ENCODE results near the gene FNDC7.
A peak's percentile ranks its signal among the peaks of the same experiment; 100 is the strongest.

The FNDC7 gene

DNA sequence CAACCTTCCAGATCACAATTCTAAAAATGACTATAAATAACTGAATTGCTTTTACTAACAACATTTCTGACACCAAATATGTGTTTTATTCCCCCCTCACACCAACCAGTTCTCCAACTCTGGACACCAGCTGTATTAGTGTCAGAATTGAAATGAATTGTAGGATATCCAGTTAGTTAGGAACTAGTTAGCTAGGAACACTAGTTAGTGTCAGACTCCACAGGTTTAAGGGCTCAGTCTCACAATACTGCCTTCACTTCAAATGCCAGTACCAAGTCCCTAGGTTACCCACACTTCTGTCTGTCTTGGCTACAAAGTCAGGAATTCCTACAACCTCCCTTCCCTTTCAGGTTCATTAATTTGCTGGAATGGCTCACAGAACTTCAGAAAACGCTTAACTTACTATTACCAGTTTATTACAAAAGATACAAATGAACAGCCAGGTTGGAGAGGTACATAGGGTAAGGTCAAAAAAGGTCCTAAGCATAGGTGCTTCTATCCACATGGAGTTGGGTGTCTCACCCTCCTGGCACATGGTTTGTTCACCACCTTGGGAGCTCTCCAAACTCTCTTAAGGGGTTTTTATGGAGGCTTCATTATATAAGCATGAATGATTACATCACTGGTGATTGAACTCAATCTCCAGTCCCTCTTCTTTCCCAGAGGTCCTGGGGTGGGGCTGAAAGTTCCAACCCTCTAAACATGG is 37.9 kb downstream of the FNDC7 start (continued):
- 0 out of 2 replicates have a peak, but pooled peaks have one; percentile 20 for TF ChIP-seq ZBTB21 (tag by site-specific recombination; IDR thresholded peaks at IDR 0.05)
- TF ChIP-seq, protein P1, sequence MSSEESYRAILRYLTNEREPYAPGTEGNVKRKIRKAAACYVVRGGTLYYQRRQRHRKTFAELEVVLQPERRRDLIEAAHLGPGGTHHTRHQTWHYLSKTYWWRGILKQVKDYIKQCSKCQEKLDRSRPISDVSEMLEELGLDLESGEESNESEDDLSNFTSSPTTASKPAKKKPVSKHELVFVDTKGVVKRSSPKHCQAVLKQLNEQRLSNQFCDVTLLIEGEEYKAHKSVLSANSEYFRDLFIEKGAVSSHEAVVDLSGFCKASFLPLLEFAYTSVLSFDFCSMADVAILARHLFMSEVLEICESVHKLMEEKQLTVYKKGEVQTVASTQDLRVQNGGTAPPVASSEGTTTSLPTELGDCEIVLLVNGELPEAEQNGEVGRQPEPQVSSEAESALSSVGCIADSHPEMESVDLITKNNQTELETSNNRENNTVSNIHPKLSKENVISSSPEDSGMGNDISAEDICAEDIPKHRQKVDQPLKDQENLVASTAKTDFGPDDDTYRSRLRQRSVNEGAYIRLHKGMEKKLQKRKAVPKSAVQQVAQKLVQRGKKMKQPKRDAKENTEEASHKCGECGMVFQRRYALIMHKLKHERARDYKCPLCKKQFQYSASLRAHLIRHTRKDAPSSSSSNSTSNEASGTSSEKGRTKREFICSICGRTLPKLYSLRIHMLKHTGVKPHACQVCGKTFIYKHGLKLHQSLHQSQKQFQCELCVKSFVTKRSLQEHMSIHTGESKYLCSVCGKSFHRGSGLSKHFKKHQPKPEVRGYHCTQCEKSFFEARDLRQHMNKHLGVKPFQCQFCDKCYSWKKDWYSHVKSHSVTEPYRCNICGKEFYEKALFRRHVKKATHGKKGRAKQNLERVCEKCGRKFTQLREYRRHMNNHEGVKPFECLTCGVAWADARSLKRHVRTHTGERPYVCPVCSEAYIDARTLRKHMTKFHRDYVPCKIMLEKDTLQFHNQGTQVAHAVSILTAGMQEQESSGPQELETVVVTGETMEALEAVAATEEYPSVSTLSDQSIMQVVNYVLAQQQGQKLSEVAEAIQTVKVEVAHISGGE (tag by site-specific recombination; conservative IDR thresholded peaks at IDR 0.05; ENCODE audit: low read depth), result no peak
- no peak for TF ChIP-seq ZNF76 (tag by site-specific recombination; IDR thresholded peaks at IDR 0.05; ENCODE audit: borderline replicate concordance, low read depth)
- no peak for TF ChIP-seq ZNF585B (tag by site-specific recombination; IDR thresholded peaks at IDR 0.05)
- TF ChIP-seq, protein P2, sequence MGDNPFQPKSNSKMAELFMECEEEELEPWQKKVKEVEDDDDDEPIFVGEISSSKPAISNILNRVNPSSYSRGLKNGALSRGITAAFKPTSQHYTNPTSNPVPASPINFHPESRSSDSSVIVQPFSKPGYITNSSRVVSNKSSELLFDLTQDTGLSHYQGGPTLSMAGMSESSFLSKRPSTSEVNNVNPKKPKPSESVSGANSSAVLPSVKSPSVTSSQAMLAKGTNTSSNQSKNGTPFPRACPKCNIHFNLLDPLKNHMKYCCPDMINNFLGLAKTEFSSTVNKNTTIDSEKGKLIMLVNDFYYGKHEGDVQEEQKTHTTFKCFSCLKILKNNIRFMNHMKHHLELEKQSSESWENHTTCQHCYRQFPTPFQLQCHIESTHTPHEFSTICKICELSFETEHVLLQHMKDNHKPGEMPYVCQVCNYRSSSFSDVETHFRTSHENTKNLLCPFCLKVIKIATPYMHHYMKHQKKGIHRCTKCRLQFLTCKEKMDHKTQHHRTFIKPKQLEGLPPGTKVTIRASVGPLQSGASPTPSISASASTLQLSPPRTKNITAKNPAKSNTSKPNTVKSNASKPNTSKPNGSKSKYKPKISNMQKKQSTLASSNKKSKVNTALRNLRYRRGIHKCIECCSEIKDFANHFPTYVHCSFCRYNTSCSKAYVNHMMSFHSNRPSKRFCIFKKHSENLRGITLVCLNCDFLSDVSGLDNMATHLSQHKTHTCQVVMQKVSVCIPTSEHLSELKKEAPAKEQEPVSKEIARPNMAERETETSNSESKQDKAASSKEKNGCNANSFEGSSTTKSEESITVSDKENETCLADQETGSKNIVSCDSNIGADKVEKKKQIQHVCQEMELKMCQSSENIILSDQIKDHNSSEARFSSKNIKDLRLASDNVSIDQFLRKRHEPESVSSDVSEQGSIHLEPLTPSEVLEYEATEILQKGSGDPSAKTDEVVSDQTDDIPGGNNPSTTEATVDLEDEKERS (tag by site-specific recombination; IDR thresholded peaks at IDR 0.05), result no peak
- TF ChIP-seq ZNF629 (tag by site-specific recombination; IDR thresholded peaks at IDR 0.05), result peak; percentile 38; the same call in 1 of the 2 replicates
- TF ChIP-seq ZNF707 (tag by site-specific recombination; IDR thresholded peaks at IDR 0.05), result no peak
- no peak for TF ChIP-seq ZNF792 (tag by site-specific recombination; IDR thresholded peaks at IDR 0.05)
- no peak for TF ChIP-seq ZBTB20 (tag by site-specific recombination; IDR thresholded peaks at IDR 0.05)
- TF ChIP-seq ZNF239 (tag by site-specific recombination; IDR thresholded peaks at IDR 0.05), result no peak
- TF ChIP-seq ZNF184 (tag by site-specific recombination; IDR thresholded peaks at IDR 0.05), result 0 out of 2 replicates have a peak, but pooled peaks have one; percentile 10
- no peak for TF ChIP-seq ZNF19 (tag by site-specific recombination; IDR thresholded peaks at IDR 0.05; ENCODE audit: low read depth)
- TF ChIP-seq, protein P3, sequence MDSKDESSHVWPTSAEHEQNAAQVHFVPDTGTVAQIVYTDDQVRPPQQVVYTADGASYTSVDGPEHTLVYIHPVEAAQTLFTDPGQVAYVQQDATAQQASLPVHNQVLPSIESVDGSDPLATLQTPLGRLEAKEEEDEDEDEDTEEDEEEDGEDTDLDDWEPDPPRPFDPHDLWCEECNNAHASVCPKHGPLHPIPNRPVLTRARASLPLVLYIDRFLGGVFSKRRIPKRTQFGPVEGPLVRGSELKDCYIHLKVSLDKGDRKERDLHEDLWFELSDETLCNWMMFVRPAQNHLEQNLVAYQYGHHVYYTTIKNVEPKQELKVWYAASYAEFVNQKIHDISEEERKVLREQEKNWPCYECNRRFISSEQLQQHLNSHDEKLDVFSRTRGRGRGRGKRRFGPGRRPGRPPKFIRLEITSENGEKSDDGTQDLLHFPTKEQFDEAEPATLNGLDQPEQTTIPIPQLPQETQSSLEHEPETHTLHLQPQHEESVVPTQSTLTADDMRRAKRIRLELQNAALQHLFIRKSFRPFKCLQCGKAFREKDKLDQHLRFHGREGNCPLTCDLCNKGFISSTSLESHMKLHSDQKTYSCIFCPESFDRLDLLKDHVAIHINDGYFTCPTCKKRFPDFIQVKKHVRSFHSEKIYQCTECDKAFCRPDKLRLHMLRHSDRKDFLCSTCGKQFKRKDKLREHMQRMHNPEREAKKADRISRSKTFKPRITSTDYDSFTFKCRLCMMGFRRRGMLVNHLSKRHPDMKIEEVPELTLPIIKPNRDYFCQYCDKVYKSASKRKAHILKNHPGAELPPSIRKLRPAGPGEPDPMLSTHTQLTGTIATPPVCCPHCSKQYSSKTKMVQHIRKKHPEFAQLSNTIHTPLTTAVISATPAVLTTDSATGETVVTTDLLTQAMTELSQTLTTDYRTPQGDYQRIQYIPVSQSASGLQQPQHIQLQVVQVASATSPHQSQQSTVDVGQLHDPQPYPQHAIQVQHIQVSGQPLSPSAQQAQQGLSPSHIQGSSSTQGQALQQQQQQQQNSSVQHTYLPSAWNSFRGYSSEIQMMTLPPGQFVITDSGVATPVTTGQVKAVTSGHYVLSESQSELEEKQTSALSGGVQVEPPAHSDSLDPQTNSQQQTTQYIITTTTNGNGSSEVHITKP (tag by site-specific recombination; IDR thresholded peaks at IDR 0.05), result peak; percentile 98
- no peak for TF ChIP-seq ZNF548 (tag by site-specific recombination; IDR thresholded peaks at IDR 0.05)
- TF ChIP-seq, protein P4, sequence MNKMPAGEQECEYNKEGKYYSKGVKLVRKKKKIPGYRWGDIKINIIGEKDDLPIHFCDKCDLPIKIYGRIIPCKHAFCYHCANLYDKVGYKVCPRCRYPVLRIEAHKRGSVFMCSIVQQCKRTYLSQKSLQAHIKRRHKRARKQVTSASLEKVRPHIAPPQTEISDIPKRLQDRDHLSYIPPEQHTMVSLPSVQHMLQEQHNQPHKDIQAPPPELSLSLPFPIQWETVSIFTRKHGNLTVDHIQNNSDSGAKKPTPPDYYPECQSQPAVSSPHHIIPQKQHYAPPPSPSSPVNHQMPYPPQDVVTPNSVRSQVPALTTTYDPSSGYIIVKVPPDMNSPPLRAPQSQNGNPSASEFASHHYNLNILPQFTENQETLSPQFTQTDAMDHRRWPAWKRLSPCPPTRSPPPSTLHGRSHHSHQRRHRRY (tag by site-specific recombination; IDR thresholded peaks at IDR 0.05), result no peak
- TF ChIP-seq ZNF610 (tag by site-specific recombination; IDR thresholded peaks at IDR 0.05; ENCODE audit: borderline replicate concordance), result no peak
- TF ChIP-seq ZNF785 (tag by site-specific recombination; IDR thresholded peaks at IDR 0.05), result no peak
- no peak for TF ChIP-seq MEIS1 (CRISPR knock-in tag; IDR thresholded peaks at IDR 0.05; ENCODE audit: borderline replicate concordance)
- TF ChIP-seq ZNF133 (tag by site-specific recombination; IDR thresholded peaks at IDR 0.05), result no peak
- no peak for TF ChIP-seq GLIS1 (tag by site-specific recombination; IDR thresholded peaks at IDR 0.05)
- TF ChIP-seq ZNF175 (tag by site-specific recombination; IDR thresholded peaks at IDR 0.05), result no peak
- no peak for TF ChIP-seq HOXD13 (CRISPR knock-in tag; IDR thresholded peaks at IDR 0.05; ENCODE audit: borderline replicate concordance)
- TF ChIP-seq ZNF292 (tag by site-specific recombination; IDR thresholded peaks at IDR 0.05; ENCODE audit: borderline replicate concordance, low read depth), result no peak
- no peak for TF ChIP-seq ZFP69B (tag by site-specific recombination; IDR thresholded peaks at IDR 0.05)
- TF ChIP-seq ZNF302 (tag by site-specific recombination; IDR thresholded peaks at IDR 0.05; ENCODE audit: low read depth), result no peak
- no peak for TF ChIP-seq ZNF623 (tag by site-specific recombination; IDR thresholded peaks at IDR 0.05)
- TF ChIP-seq, protein P5, sequence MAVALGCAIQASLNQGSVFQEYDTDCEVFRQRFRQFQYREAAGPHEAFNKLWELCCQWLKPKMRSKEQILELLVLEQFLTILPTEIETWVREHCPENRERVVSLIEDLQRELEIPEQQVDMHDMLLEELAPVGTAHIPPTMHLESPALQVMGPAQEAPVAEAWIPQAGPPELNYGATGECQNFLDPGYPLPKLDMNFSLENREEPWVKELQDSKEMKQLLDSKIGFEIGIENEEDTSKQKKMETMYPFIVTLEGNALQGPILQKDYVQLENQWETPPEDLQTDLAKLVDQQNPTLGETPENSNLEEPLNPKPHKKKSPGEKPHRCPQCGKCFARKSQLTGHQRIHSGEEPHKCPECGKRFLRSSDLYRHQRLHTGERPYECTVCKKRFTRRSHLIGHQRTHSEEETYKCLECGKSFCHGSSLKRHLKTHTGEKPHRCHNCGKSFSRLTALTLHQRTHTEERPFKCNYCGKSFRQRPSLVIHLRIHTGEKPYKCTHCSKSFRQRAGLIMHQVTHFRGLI (tag by site-specific recombination; IDR thresholded peaks at IDR 0.05), result no peak
- no peak for TF ChIP-seq ZNF521 (tag by site-specific recombination; IDR thresholded peaks at IDR 0.05)

Data from HEK293 (cell line).